Common myeloid progenitor, CD34-positive (primary cell): Measurements from ENCODE around the gene ZSCAN20.

Experiments used
- CTCF ChIA-PET: fragments of 350-600 bp; sonication (Branson Sonifier 250); formaldehyde crosslinking; loops from one replicate; lab custom pipeline; 2021; ENCODE audit warnings: antibody characterized with exemption; lab: Charles Lee
- POLR2A ChIA-PET: fragments of 350-600 bp; sonication (Branson Sonifier 250); formaldehyde crosslinking; loops from one replicate; lab custom pipeline; 2021; ENCODE audit warnings: antibody characterized with exemption; lab: Charles Lee
- DNase-seq, 3 donors: peaks; one replicate each; pipeline versions ENCODE4 v3.0.0 to v3.0.0-alpha.2; 2013
- H3K27ac ChIP-seq, 2 experiments: 1 replicate in 1 of 2; 2 replicates in 1 of 2; pipeline ENCODE4 v1.7.0; 2013; ENCODE audit warnings: inconsistent platforms in 2 of 2, low read length in 2 of 2, mild to moderate bottlenecking in 2 of 2, low read depth in 1 of 2, moderate library complexity in 1 of 2; ENCODE audit not compliant: severe bottlenecking in 2 of 2, insufficient read depth in 1 of 2, poor library complexity in 1 of 2
- H3K27me3 ChIP-seq, 5 experiments: replicated peaks in 2 of 5; 1 replicate in 3 of 5; 2 replicates in 2 of 5; pipeline versions ENCODE4 v1.6.1 to v1.7.0; 2013; ENCODE audit warnings: low read length in 4 of 5, mild to moderate bottlenecking in 2 of 5, moderate library complexity in 2 of 5, inconsistent platforms in 1 of 5; ENCODE audit not compliant: insufficient read depth in 5 of 5, control insufficient read depth in 4 of 5
- H3K36me3 ChIP-seq, 4 experiments: 1 replicate in 2 of 4; 2 replicates in 2 of 4; pipeline versions ENCODE4 v1.6.1 to v1.7.0; 2013; ENCODE audit warnings: low read length in 3 of 4, control low read depth in 1 of 4, mild to moderate bottlenecking in 1 of 4; ENCODE audit not compliant: control insufficient read depth in 4 of 4, insufficient read depth in 4 of 4
- H3K4me1 ChIP-seq, 4 experiments: 1 replicate in 3 of 4; 2 replicates in 1 of 4; pipeline versions ENCODE4 v1.6.1 to v1.7.1; 2013; ENCODE audit warnings: low read length in 3 of 4, mild to moderate bottlenecking in 3 of 4, control low read depth in 1 of 4, inconsistent platforms in 1 of 4, moderate library complexity in 1 of 4; ENCODE audit not compliant: control insufficient read depth in 4 of 4, insufficient read depth in 4 of 4; ENCODE audit errors: control extremely low read depth in 1 of 4
- H3K4me3 ChIP-seq, 7 experiments: 1 replicate in 4 of 7; 2 replicates in 3 of 7; pipeline versions ENCODE4 v1.5.1 to v1.7.0; 2013; ENCODE audit warnings: mild to moderate bottlenecking in 7 of 7, low read length in 6 of 7, moderate library complexity in 6 of 7, inconsistent platforms in 2 of 7, low read depth in 2 of 7, control low read depth in 1 of 7; ENCODE audit not compliant: insufficient read depth in 4 of 7, control insufficient read depth in 1 of 7; ENCODE audit errors: extremely low read depth in 1 of 7
- H3K9me3 ChIP-seq, 5 experiments: 1 replicate in 4 of 5; 2 replicates in 1 of 5; pipeline versions ENCODE4 v1.6.1 to v1.7.1; 2013; ENCODE audit warnings: low read length in 4 of 5, mild to moderate bottlenecking in 2 of 5, inconsistent platforms in 1 of 5, low read depth in 1 of 5, moderate library complexity in 1 of 5; ENCODE audit not compliant: control insufficient read depth in 4 of 5, insufficient read depth in 2 of 5; ENCODE audit errors: control extremely low read depth in 1 of 5
- WGBS: methylation state at CpG from one replicate; pipeline ENCODE4 v1.1.5; 2013; ENCODE audit not compliant: insufficient coverage; 5-methylcytosine and 5-hydroxymethylcytosine counted together

The ZSCAN20 gene

GRCh38 chr1:33443705-33444180 is 28.7 kb upstream of the ZSCAN20 start:
- no peak for DNase-seq
- no peak overlapping the region for H3K27ac ChIP-seq
- WGBS, result 99% methylated on average over 6 of the region's 6 CpGs
- H3K4me1 ChIP-seq, result no peaks in the 10 kb centered on the region
- ChIA-PET CTCF (interaction anchor here (1.0 to 1.1 kb wide), 2 partner anchors 27 to 147 kb away, joined by 3 read pairs; no protein-coding TSS in a partner anchor), POLR2A (no interaction called here)
- no peak overlapping the region for H3K4me3 ChIP-seq
- H3K27me3 ChIP-seq, result no peaks in the 10 kb centered on the region
- no peaks in the 10 kb centered on the region for H3K36me3 ChIP-seq
- no peaks in the 10 kb centered on the region for H3K9me3 ChIP-seq

- no peaks in the 10 kb centered on the region for H3K27me3 ChIP-seq
- CTCF ChIA-PET, result no interaction called here
- H3K4me3 ChIP-seq, result no peak overlapping the region
- H3K9me3 ChIP-seq, result no peaks in the 10 kb centered on the region
- WGBS, result 93% methylated on average over 6 of the region's 6 CpGs
- no peaks in the 10 kb centered on the region for H3K4me1 ChIP-seq
- no peaks in the 10 kb centered on the region for H3K36me3 ChIP-seq
- H3K27ac ChIP-seq, result no peak overlapping the region
- POLR2A ChIA-PET, result no interaction called here
- no peak for DNase-seq
These were observed 27.3 kb upstream of the ZSCAN20 start for GRCh38 chr1:33445108-33445507.

GRCh38 chr1:33446590-33446989 is 25.9 kb upstream of the ZSCAN20 start:
- ChIA-PET POLR2A (no interaction called here), CTCF (interaction anchor here (0.9 to 1.8 kb wide), 4 partner anchors 9 to 148 kb away, joined by 3 to 5 read pairs (median 4); no protein-coding TSS in a partner anchor)
- DNase-seq, result no peak
- Histone ChIP-seq H3K4me3 (no peak overlapping the region), H3K4me1 (no peaks in the 10 kb centered on the region), H3K9me3 (no peaks in the 10 kb centered on the region), H3K27ac (no peak overlapping the region), H3K27me3 (no peaks in the 10 kb centered on the region), H3K36me3 (no peaks in the 10 kb centered on the region)
- no CpG with 5 or more reads among the region's 3 CpGs for WGBS

- Histone ChIP-seq H3K9me3 (no peaks in the 10 kb centered on the region), H3K4me1 (peaks cover 0 to 5% (median 4%) of the 10 kb centered on the region in 4 experiments), H3K36me3 (no peaks in the 10 kb centered on the region), H3K27me3 (no peaks in the 10 kb centered on the region), H3K27ac (no peak overlapping the region), H3K4me3 (no peak overlapping the region)
- POLR2A ChIA-PET, result no interaction called here
- DNase-seq, result no peak
- WGBS, result 100% methylated on average over 4 of the region's 8 CpGs
- CTCF ChIA-PET, result interaction anchor here (0.7 to 7.5 kb wide), 8 partner anchors 13 to 343 kb away, joined by 3 to 61 read pairs (median 4); partner anchors contain the start of gene ZSCAN20
These were observed 17.7 kb upstream of the ZSCAN20 start for GRCh38 chr1:33454646-33455282.

GRCh38 chr1:33455539-33456501 is 16.6 kb upstream of the ZSCAN20 start:
- Histone ChIP-seq H3K9me3 (no peaks in the 10 kb centered on the region), H3K4me1 (peaks cover 0 to 15% (median 11%) of the 10 kb centered on the region in 4 experiments), H3K4me3 (peak overlapping the region in 1 of 7 experiments; percentile 5), H3K27ac (no peak overlapping the region), H3K36me3 (no peaks in the 10 kb centered on the region), H3K27me3 (no peaks in the 10 kb centered on the region)
- DNase-seq, result peak; percentile 83 to 91 (median 90)
- WGBS, result 40% methylated on average over 5 of the region's 8 CpGs
- POLR2A ChIA-PET, result interaction anchor here (0.6 kb wide), 1 partner anchor 141 kb away, joined by 4 read pairs; no protein-coding TSS in a partner anchor
- CTCF ChIA-PET, result interaction anchor here (0.7 to 7.5 kb wide), 14 partner anchors 9 to 536 kb away, joined by 3 to 61 read pairs (median 4); partner anchors contain the start of genes PHC2 and ZSCAN20

- WGBS, result 92% methylated on average over 4 of the region's 6 CpGs
- H3K27me3 ChIP-seq, result no peaks in the 10 kb centered on the region
- no peaks in the 10 kb centered on the region for H3K36me3 ChIP-seq
- peaks cover 0 to 22% (median 18%) of the 10 kb centered on the region in 4 experiments for H3K4me1 ChIP-seq
- POLR2A ChIA-PET, result no interaction called here
- no peak overlapping the region for H3K27ac ChIP-seq
- no peak overlapping the region for H3K4me3 ChIP-seq
- CTCF ChIA-PET, result interaction anchor here (0.7 to 7.5 kb wide), 12 partner anchors 10 to 537 kb away, joined by 3 to 61 read pairs (median 4); partner anchors contain the start of genes PHC2 and ZSCAN20
- DNase-seq, result no peak
- H3K9me3 ChIP-seq, result no peaks in the 10 kb centered on the region
These were observed 16.0 kb upstream of the ZSCAN20 start for GRCh38 chr1:33456502-33456886.
